Measurements from ENCODE around the gene LHFPL2. TPM values are rescaled to one million over a fixed set of nuclear protein-coding genes. Genes with fewer than 3 reads are reported as not detected.
A peak's percentile ranks its signal among the peaks of the same experiment; 100 is the strongest.
"Not testable (repeated sequence)": the region's sequence is repeated elsewhere in the genome, so short reads cannot be mapped to it uniquely, and the experiment has no call there.

The LHFPL2 gene
- total and polyA plus RNA-seq, 9 of the 15 experiments (the other 6 are each of a cell fraction or from before 2014, with no cell fraction given), result 1.0 to 6.6 (median 4.6) TPM

- POLR2A ChIA-PET, result interaction anchor here (1.1 kb wide), 1 partner anchor 28 kb away, joined by 3 read pairs; no protein-coding TSS in a partner anchor
- CTCF ChIA-PET (ENCODE audit: low intra/inter-chr PET ratio); intact Hi-C loops (cut with micrococcal nuclease); H3K9ac ChIP-seq (ENCODE audit: insufficient read depth in 1 of 2, low read depth in 2 of 2, low read length in 2 of 2); DNase-seq (ENCODE audit: extremely low read depth in 1 of 4, low spot score in 3 of 4); ATAC-seq; H3K36me3 ChIP-seq (ENCODE audit: control insufficient read depth, insufficient read depth, low read length); H3K4me2 ChIP-seq (ENCODE audit: insufficient read depth, low read length); FAIRE-seq; H3K27me3 ChIP-seq (ENCODE audit: control insufficient read depth in 2 of 2, insufficient read depth in 2 of 2, low read length in 2 of 2); H4K20me1 ChIP-seq (replicated peaks; ENCODE audit: control insufficient read depth, insufficient read depth, low read length); H2AFZ ChIP-seq (ENCODE audit: low read depth, low read length); H3K4me3 ChIP-seq; BruUV-seq (replicated peaks); H3K9me1 ChIP-seq (ENCODE audit: control insufficient read depth, insufficient read depth, low read length); H3K27ac ChIP-seq (ENCODE audit: extremely low read depth, low read depth, low read length); H3K9me3 ChIP-seq (replicated peaks; ENCODE audit: control insufficient read depth, insufficient read depth, low read depth, low read length); in situ Hi-C loops (cut with MboI); H3K79me2 ChIP-seq (ENCODE audit: control insufficient read depth, insufficient read depth, low read length): not testable (repeated sequence)
- peaks cover 0 to 12% of the 10 kb centered on the region in 2 experiments; a peak in 3 of 5 replicates for H3K4me1 ChIP-seq (replicated peaks in 1 of 2; ENCODE audit: control insufficient read depth in 2 of 2, insufficient read depth in 2 of 2, low read length in 2 of 2)
- WGBS (ENCODE audit: insufficient coverage, low coverage, missing lambda C conversion rate), result 7% methylated on average over 4 of the region's 4 CpGs
- TF ChIP-seq ZNF431 (CRISPR knock-in tag; IDR thresholded peaks at IDR 0.05), result peak; percentile 96
Observed at GRCh38 chr5:78696052-78696451, 47.5 kb upstream of the LHFPL2 start.

- no peaks in the 10 kb centered on the region for H3K9me1 ChIP-seq (ENCODE audit: control insufficient read depth, insufficient read depth, low read length)
- no peaks in the 10 kb centered on the region for H3K27me3 ChIP-seq (ENCODE audit: control insufficient read depth in 2 of 2, insufficient read depth in 2 of 2, low read length in 2 of 2)
- ChIA-PET POLR2A (interaction anchor here (1.0 kb wide), 1 partner anchor 26 kb away, joined by 3 read pairs; no protein-coding TSS in a partner anchor), CTCF (ENCODE audit: low intra/inter-chr PET ratio) (no interaction called here)
- DNase-seq (ENCODE audit: extremely low read depth in 1 of 4, low spot score in 3 of 4) (no peak), ATAC-seq (no peak), FAIRE-seq (no peak)
- no peaks in the 10 kb centered on the region for H3K79me2 ChIP-seq (ENCODE audit: control insufficient read depth, insufficient read depth, low read length)
- H4K20me1 ChIP-seq (replicated peaks; ENCODE audit: control insufficient read depth, insufficient read depth, low read length), result no peaks in the 10 kb centered on the region
- H3K4me3 ChIP-seq, result no peak overlapping the region
- no peak overlapping the region for H3K4me2 ChIP-seq (ENCODE audit: insufficient read depth, low read length)
- no TSS peak for BruUV-seq (replicated peaks)
- no peak overlapping the region for H3K9ac ChIP-seq (ENCODE audit: insufficient read depth in 1 of 2, low read depth in 2 of 2, low read length in 2 of 2)
- no peaks in the 10 kb centered on the region for H3K36me3 ChIP-seq (ENCODE audit: control insufficient read depth, insufficient read depth, low read length)
- H3K9me3 ChIP-seq (replicated peaks; ENCODE audit: control insufficient read depth, insufficient read depth, low read depth, low read length), result no peaks in the 10 kb centered on the region
- intact Hi-C loops (cut with micrococcal nuclease), result no loop called here
- no peak overlapping the region for H3K27ac ChIP-seq (ENCODE audit: extremely low read depth, low read depth, low read length)
- in situ Hi-C loops (cut with MboI), result no loop called here
- peak overlapping the region; percentile 14; the same call in 1 of the 2 replicates for H2AFZ ChIP-seq (ENCODE audit: low read depth, low read length)
- H3K4me1 ChIP-seq (replicated peaks in 1 of 2; ENCODE audit: control insufficient read depth in 2 of 2, insufficient read depth in 2 of 2, low read length in 2 of 2), result no peaks in the 10 kb centered on the region; a peak in 1 of 5 replicates
- TF ChIP-seq, protein P1, sequence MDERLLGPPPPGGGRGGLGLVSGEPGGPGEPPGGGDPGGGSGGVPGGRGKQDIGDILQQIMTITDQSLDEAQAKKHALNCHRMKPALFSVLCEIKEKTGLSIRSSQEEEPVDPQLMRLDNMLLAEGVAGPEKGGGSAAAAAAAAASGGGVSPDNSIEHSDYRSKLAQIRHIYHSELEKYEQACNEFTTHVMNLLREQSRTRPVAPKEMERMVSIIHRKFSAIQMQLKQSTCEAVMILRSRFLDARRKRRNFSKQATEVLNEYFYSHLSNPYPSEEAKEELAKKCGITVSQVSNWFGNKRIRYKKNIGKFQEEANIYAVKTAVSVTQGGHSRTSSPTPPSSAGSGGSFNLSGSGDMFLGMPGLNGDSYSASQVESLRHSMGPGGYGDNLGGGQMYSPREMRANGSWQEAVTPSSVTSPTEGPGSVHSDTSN (CRISPR knock-in tag; IDR thresholded peaks at IDR 0.05; ENCODE audit: low read depth), result no peak
- TF ChIP-seq, protein P1 (tag; conservative IDR thresholded peaks at IDR 0.05; ENCODE audit: low read depth), result no peak
- TF ChIP-seq ZNF431 (CRISPR knock-in tag; IDR thresholded peaks at IDR 0.05), result no peak
- TF ChIP-seq, protein P2, sequence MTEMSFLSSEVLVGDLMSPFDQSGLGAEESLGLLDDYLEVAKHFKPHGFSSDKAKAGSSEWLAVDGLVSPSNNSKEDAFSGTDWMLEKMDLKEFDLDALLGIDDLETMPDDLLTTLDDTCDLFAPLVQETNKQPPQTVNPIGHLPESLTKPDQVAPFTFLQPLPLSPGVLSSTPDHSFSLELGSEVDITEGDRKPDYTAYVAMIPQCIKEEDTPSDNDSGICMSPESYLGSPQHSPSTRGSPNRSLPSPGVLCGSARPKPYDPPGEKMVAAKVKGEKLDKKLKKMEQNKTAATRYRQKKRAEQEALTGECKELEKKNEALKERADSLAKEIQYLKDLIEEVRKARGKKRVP (CRISPR knock-in tag; IDR thresholded peaks at IDR 0.05), result no peak
- no peak for TF ChIP-seq PHF20 (IDR thresholded peaks at IDR 0.05; ENCODE audit: partially characterized antibody)
- no peak for TF ChIP-seq PHB2 (IDR thresholded peaks at IDR 0.05; ENCODE audit: low read depth)
- no peak for TF ChIP-seq SRSF1 (IDR thresholded peaks at IDR 0.05; ENCODE audit: low read depth, low read length)
- TF ChIP-seq, protein P3, sequence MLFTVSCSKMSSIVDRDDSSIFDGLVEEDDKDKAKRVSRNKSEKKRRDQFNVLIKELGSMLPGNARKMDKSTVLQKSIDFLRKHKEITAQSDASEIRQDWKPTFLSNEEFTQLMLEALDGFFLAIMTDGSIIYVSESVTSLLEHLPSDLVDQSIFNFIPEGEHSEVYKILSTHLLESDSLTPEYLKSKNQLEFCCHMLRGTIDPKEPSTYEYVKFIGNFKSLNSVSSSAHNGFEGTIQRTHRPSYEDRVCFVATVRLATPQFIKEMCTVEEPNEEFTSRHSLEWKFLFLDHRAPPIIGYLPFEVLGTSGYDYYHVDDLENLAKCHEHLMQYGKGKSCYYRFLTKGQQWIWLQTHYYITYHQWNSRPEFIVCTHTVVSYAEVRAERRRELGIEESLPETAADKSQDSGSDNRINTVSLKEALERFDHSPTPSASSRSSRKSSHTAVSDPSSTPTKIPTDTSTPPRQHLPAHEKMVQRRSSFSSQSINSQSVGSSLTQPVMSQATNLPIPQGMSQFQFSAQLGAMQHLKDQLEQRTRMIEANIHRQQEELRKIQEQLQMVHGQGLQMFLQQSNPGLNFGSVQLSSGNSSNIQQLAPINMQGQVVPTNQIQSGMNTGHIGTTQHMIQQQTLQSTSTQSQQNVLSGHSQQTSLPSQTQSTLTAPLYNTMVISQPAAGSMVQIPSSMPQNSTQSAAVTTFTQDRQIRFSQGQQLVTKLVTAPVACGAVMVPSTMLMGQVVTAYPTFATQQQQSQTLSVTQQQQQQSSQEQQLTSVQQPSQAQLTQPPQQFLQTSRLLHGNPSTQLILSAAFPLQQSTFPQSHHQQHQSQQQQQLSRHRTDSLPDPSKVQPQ (CRISPR knock-in tag; IDR thresholded peaks at IDR 0.05; ENCODE audit: borderline replicate concordance), result no peak
- no peak for TF ChIP-seq HCFC1 (IDR thresholded peaks at IDR 0.05; ENCODE audit: low read depth, low read length)
Observed at GRCh38 chr5:78693339-78693738, 44.8 kb upstream of the LHFPL2 start.

All from K562 (cell line).